Measurements from ENCODE around the gene PYHIN1.
"Not testable (repeated sequence)": the region's sequence is repeated elsewhere in the genome, so short reads cannot be mapped to it uniquely, and the experiment has no call there.

PYHIN1 gene

GRCh38 chr1:158979229-158979628 is 47.9 kb downstream of the PYHIN1 start:
- no peak for DNase-seq (ENCODE audit: low read depth, low spot score)

GRCh38 chr1:158983235-158983634 is 51.9 kb downstream of the PYHIN1 start:
- no peak for DNase-seq (ENCODE audit: low read depth, low spot score)

- no peak for DNase-seq (ENCODE audit: low read depth, low spot score)
Observed at GRCh38 chr1:158984386-158984785, 53.0 kb downstream of the PYHIN1 start.

- DNase-seq (ENCODE audit: low read depth, low spot score), result no peak
Observed at GRCh38 chr1:158989424-158989823, 58.1 kb downstream of the PYHIN1 start.

- no peak for DNase-seq (ENCODE audit: low read depth, low spot score)
Observed at GRCh38 chr1:158992787-158993312, 61.5 kb downstream of the PYHIN1 start.

- DNase-seq (ENCODE audit: low read depth, low spot score), result no peak
Observed at GRCh38 chr1:158996998-158997397, 65.6 kb downstream of the PYHIN1 start.

GRCh38 chr1:158998037-158998780 is 66.9 kb downstream of the PYHIN1 start:
- DNase-seq (ENCODE audit: low read depth, low spot score), result no peak

- no peak for DNase-seq (ENCODE audit: low read depth, low spot score)
Observed at GRCh38 chr1:158998781-158999161, 67.4 kb downstream of the PYHIN1 start.

- DNase-seq (ENCODE audit: low read depth, low spot score), result peak; percentile 94
Observed at GRCh38 chr1:158999316-159000069, 68.1 kb downstream of the PYHIN1 start.

GRCh38 chr1:159000070-159000409 is 68.7 kb downstream of the PYHIN1 start:
- DNase-seq (ENCODE audit: low read depth, low spot score), result no peak

GRCh38 chr1:159000625-159001024 is 69.3 kb downstream of the PYHIN1 start:
- DNase-seq (ENCODE audit: low read depth, low spot score), result no peak

- no peak for DNase-seq (ENCODE audit: low read depth, low spot score)
Observed at GRCh38 chr1:159005161-159005560, 73.8 kb downstream of the PYHIN1 start.

GRCh38 chr1:159005676-159006075 is 74.3 kb downstream of the PYHIN1 start:
- DNase-seq (ENCODE audit: low read depth, low spot score), result no peak

GRCh38 chr1:159006210-159006807 is 75.0 kb downstream of the PYHIN1 start:
- DNase-seq (ENCODE audit: low read depth, low spot score), result peak; percentile 56

GRCh38 chr1:159007726-159008125 is 76.4 kb downstream of the PYHIN1 start:
- no peak for DNase-seq (ENCODE audit: low read depth, low spot score)

GRCh38 chr1:159008744-159009188 is 77.4 kb downstream of the PYHIN1 start:
- DNase-seq (ENCODE audit: low read depth, low spot score), result no peak

GRCh38 chr1:159009287-159009686 is 77.9 kb downstream of the PYHIN1 start:
- DNase-seq (ENCODE audit: low read depth, low spot score), result no peak

- DNase-seq (ENCODE audit: low read depth, low spot score), result no peak
Observed at GRCh38 chr1:159009704-159010361, 78.5 kb downstream of the PYHIN1 start, which contains the start of gene IFI16. Gene IFI16, plus strand, starts transcription at chr1:159009907. Its CDS starts 4,774 bp downstream, at chr1:159014681.

GRCh38 chr1:159010391-159010790 is 79.0 kb downstream of the PYHIN1 start:
- no peak for DNase-seq (ENCODE audit: low read depth, low spot score)

GRCh38 chr1:159011001-159011400 is 79.6 kb downstream of the PYHIN1 start:
- not testable (repeated sequence) for DNase-seq (ENCODE audit: low read depth, low spot score)

GRCh38 chr1:159011751-159012150 is 80.4 kb downstream of the PYHIN1 start:
- DNase-seq (ENCODE audit: low read depth, low spot score), result no peak

GRCh38 chr1:159012495-159012894 is 81.1 kb downstream of the PYHIN1 start:
- DNase-seq (ENCODE audit: low read depth, low spot score), result no peak
